ENCODE data around the gene PLA2G2C.

Gene PLA2G2C

DNA sequence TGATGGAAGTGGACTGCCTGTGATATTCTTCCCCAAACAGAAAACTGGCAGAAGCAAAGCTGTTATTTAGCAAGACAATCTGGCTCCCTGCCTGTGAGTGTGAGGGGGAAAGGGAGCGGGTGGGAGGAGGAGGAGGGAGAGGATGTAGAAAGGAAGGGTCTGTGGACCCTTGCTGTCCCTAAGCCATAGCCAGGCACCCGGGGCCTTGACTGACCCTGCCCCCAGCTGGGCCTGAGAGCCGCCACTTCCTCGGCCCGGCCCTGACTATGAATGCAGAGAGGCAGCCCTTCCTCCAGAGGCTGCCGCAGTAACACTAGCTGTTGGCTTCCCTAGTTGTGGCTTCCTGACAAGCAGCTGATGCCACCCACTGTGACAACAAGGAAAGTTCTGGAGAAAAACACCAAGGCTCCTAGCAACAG lies 33.3 kb downstream of the PLA2G2C start:
- no peak for DNase-seq (ENCODE audit: low read depth, low spot score)

DNA sequence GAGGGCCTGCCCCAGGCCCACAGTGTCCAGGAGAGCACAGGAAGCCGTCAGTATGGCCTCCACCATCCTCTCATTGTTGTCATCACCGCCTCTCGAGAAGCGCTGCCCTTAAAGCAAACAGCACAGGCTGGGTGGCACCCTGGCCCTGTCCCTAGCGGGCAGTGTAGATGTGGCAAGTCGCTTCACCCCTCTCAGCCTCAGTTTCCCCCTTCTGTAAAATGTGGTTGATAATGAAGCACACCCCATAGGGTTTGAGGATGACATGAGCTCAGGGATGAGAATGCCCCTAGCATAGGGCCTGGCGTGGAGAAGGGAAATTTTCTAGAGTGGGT lies 33.8 kb downstream of the PLA2G2C start:
- DNase-seq (ENCODE audit: low read depth, low spot score): no peak

DNA sequence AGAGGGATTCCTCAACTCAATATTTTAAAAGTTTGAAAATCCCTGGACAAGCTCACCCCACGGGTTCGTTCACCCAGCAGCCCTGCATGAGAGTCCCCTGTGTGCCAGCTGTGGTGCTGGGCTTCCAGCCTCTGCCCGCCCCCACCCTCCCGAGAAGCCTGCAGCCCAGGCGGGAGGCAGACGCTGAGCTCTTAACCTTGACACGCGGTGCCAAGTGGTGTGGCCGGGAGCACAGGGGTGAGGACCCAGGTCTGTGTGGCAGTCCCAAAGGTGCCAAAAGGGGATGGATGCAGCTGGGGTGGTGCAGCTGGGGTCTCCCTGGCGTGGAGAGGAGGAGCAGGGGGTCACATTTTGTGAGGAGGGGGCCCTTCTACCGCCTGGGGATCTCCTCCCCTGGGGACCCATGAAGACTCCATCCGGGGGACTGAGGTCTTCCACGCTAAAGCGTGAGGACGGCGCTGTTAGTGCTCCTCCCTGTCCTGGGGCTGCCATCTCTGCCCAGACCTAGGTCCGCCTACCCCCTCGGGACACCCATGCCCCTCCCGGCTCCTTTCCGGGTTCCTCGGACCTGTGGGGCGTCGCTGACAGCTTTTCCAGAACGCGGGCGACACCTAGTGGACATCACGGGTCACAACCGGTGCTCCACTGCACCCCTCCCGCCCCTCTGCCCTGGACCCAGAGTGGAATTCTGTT lies 34.3 kb downstream of the PLA2G2C start:
- DNase-seq (ENCODE audit: low read depth, low spot score): no peak

DNA sequence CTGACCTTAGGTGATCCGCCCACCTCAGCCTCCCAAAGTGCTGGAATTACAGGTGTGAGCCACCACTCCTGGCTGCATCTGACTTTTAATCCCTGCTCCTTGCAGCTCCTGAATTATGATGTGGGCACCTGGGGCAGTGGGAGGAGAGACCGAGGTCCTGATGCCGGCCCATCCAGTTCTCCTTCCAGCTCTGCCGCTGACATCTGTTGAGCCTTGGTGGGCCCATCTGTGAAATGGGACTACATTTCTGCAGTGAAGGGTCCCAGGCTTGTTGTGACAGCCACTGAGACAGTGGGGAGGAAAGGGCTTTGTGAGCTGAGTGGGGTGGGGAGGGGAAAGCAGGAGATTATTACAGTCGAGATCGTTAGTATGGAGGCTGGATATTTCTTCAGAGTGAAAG lies 35.3 kb downstream of the PLA2G2C start:
- DNase-seq (ENCODE audit: low read depth, low spot score): no peak

DNA sequence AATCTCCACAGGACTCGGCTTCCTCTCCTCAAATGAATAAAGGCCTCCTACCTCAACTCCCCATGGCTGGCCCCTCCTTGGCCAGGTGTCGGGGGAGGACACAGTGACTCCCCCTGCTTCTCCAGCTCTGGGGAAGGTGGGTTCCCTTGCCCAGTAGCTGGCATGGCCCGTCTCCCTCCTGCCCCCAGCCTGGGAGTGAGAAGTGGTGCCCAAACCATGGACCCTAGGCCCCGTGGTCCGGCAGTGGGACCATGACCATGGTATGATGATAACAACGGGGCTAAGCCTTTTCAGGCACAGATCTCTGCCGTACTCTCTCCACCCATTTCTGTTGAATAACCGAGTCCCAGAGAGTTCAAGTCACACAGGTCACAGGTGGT lies 36.0 kb downstream of the PLA2G2C start:
- DNase-seq (ENCODE audit: low read depth, low spot score): no peak

DNA sequence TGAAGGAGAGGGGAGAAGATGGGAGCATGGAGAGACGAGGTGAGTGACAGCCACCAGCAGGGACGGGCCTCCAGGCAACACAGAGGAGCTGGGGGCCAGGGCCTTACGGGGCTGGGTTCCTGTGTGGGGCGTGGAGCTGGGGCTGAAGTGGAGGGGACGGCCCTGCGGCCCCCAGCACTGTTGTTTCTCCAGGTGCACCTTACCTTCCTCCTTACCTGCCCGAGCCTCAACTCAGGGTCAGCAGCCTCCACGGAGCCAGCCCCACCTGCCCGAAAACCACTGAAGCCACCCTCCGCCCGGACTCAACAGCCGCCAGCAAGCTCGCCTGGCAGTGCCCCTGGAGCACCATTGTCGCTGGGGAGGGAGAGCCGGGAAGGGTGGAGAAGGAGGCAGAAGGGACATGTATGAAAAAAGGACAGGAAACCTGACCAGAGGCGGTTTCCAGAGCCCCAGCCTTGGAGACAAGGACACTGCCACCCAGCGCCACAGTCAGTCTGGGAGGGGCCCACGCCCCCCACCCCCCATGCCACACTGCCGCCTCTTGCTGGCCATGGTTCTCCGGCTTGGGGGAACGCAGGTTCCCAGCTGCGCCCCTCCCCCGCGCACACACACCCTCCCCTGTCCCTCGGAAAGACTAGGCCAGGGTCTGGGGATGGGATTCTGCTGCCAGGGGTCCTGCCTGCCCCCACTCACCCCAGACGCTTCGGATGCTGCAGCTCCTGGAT lies 36.6 kb downstream of the PLA2G2C start:
- DNase-seq (ENCODE audit: low read depth, low spot score): no peak

DNA sequence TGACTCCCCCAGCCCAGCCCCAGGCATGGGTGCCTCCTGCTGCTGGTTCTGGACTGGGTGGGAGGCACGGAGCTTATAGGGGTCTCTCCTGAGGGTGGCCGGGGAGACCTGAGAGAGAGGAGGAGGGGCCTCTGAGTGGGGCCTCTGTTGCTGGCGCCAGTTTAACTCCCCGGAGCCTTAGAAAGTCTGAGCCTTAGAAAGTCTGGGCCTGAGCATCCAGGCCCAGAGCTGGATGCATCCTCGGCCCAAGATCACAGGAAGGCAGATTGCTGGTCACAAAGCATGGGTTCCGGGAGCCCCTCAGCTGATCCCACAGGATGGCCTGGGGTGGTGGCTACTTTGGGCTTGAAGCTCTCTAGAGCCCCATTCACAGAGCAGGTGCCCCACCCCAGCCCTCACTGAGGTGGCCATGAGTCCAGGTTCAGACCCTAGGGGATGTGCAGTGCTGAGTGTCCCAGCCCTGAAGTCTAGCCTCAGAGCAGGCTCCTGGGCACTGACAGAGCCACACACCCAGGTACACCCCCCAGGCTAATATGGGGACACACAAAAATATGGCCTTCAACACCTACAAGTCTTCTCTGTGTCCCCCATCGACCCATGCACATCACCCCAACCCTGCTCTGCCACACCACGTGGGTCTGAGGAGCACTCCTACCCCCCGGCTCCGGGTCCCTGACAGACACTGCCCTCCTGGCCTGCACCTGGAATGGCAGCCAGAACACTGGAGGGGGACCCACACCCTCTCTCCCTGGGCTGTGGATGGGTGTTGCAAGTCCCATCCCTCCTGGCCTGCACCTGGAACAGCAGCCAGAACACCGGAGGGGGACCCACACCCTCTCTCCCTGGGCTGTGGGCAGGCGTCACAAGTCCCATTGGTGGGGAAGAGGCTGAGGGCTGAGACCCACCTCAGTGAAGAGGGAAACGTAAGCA lies 37.5 kb downstream of the PLA2G2C start:
- DNase-seq (ENCODE audit: low read depth, low spot score): no peak

DNA sequence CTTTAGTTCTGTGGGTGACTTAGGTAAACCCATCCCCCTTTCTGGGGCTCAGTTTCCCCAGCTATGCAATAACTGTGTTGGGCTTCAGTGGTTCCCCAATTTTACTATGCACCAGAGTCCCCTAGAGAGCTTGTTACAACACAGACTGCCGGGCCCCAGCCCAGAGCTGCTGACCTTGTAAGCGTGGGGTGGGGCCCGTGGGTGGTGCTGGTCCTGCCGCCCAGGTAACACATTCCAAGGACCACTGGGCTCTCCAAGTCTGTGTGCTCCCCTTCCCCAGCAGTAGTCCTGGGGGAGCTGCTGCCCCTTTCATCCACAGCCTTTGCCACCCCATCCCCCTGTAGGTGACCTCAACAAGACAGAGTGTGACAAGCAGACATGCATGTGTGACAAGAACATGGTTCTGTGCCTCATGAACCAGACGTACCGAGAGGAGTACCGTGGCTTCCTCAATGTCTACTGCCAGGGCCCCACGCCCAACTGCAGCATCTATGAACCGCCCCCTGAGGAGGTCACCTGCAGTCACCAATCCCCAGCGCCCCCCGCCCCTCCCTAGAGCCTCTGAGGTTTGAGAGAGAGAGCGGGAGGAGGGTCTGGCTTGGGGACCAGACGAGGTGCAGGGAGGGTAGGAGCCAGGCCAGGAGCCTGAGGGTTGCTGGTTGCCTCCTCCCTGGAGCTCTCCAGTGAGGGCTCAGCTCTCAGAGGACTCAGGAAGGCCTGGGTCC lies 38.3 kb downstream of the PLA2G2C start:
- no peak for DNase-seq (ENCODE audit: low read depth, low spot score)

DNA sequence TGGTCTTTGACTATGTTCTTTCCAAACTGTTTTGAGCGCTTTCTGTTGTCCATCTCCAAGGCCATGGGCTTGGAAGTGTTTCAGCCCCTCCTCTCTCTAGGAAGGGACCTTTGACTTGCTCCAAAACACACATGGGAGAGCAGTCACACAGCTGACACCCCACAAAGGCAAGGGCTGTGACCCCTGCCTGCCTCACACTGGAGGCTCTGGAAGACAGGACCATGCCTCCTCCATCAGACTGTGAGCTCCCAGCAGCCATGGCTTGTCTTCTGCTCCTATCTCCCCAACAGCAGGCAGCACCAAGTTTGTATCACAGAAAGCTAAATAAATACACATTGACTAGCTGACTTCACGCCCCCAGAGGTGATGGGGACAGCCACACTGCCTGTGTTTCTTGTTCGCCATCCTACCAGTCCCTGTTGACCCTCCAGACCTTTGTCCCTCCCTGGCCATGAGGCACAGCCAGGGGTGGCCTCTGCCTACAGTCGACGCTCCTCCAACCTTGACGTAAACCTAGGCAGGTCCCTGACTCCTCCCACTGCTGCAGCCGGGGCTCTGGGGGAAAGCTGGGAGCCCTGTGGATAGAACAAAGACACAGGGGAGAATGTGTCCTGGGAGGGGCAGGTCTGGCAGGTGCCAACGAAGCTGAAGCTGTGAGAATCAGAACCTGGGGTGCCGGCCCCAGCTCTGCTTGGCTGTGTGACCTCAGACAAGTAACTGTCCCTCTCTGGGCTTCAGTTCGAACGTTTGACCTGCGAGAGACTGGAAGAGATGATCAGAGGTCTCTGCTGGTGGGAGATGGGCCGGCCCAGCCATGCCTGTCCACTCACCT lies 42.4 kb downstream of the PLA2G2C start:
- no peak for DNase-seq (ENCODE audit: low read depth, low spot score)

DNA sequence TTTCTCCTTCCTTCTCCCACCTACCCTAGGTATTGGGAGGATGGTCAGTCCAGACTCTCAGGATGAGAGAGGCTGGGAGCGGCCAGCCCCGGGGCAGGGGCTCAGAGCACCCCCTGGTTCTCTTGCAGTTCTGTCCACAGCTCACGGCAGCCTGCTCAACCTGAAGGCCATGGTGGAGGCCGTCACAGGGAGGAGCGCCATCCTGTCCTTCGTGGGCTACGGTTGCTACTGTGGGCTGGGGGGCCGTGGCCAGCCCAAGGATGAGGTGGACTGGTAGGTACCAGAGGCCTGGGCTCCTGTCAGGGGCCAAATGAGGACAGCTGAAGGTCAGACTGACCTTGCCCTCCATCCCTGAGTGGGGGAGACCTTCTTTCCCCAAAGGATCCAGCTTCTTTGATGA lies 43.0 kb downstream of the PLA2G2C start:
- no peak for DNase-seq (ENCODE audit: low read depth, low spot score)

DNA sequence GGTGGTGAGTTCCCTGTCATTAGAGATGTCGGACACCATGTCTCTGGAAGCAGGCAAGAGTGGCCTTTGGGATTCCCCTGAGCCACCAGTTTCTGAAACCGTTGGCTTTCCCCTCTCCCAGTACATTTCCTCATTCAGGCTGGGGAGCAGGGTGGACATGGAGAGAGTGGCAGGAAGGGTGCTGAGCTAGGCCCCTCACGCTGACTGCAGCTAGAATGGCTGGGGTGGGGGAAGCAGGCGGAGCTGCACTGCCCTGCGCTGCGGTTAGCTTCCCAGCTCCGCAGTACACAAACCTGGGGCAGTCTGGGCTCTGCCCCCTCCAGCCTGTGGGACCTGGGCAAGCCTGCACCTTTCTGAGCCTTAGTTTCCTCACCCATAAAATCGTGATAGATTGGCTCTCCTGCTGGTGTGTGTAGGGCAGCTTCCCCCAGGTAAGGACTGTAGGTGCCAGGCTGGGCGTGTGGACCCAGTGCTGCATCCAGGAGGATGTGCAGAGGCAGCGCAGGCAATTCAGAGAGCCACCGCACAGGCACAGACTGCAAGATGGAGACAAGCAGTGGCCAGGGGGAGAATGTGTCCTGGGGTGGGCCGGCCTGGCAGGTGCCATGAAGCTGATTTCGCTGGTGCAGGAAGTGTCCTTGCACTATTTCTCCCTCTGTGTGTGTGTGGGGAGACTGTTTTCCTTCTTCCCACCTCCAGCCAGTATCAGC lies 44.2 kb downstream of the PLA2G2C start:
- no peak for DNase-seq (ENCODE audit: low read depth, low spot score)

DNA sequence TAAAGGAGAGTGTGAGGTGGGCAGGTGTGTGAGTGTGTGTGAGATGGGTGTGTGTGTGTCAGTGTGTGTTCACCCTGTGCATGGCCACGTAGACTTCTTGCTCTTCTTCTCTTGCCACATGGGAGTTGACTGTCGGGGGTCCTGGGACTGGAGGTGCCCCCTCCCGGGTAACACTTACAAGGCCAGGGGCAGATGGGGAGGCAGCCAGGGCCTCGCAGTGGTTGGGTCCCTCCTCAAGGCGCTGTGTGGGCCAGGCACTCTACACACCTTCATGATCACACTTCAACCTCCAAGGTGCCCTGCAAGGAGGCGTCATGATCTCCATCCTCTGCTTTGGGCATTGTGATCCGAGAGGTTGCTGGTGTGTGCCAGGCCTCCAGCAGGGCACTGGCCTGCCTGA lies 44.9 kb downstream of the PLA2G2C start:
- DNase-seq (ENCODE audit: low read depth, low spot score): no peak

DNA sequence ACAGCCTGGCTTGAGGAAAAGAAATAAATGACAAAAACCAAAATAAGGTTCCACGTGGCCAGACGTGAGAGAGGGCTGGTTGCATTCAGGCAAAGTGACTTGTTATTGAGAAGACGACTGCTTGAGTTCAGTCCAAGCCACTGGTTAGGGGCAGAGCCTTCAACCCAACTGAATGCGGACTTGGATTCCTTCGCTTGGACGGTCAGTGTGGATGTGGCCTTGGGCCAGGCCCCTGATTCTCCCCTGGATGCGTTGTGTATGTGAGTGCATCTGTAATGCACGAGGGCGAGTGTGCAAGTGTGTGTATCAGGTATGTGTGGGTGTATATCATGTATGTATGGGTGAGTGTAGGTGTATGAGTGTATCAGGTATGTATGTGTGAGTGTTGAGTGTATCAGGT lies 45.3 kb downstream of the PLA2G2C start:
- DNase-seq (ENCODE audit: low read depth, low spot score): no peak

DNA sequence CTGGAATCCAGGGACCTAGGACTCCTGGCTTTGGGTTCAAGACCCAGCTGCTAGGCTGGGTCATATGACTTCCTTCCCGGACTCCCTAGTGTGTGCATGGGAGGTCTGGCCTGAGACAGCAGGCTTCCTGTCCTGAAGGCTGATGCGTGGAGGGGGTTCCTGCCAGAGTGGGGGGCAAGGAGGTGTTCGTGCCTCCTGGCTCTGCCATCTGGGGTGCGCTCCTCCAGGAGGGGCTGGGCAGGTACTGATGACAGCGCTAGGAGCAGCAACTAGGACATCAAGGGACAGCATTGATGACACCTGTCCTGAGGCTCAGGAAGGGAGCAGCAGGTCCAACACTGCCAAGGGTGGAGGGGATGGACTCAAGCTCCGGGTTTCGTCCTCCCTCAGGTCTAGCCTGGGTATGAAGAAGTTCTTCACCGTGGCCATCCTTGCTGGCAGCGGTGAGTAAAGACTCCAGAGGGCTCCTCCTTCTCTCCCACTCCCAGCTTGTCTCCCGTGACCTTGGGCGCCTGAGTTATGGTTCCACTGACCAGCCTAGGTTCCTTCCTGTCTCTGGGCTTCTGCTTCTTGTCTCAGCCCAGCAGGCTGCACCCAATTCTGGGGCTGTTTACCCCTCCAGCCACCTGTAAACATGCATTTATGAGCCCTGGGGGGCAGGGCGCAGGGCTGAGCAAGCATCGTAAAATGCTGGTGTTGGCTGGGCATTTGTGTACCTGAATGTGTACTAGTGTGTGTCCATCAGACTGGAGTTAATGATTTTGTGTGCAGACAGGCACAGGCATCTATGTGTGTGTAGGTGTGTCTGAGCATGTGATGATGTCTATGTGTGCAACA lies 46.3 kb downstream of the PLA2G2C start:
- no peak for DNase-seq (ENCODE audit: low read depth, low spot score)

DNA sequence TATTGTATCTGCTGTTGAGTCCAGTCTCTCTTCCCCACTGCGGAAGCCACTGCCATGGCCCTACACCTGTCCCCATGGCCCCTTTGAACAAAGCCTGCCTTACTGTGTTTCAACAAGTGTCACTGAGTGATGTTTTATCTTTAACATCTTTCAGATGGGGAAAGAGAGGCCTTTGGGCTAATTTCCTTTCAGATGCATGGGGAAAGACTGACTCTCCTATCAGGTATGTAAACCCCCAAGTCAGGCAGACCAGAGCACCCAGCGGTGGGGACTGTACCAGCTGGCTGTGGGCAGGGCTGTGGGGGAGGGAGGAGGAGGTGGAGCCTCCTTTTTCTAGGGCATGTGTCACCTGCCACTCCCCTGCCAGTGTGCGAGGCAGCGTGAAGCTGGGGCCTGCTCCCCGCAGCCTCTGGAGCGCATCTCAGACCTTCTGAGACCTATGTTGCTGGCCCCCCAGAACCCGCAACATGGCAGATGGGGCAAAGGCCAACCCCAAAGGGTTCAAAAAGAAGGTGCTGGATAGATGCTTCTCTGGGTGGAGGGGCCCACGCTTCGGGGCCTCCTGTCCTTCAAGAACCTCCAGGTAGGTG lies 47.3 kb downstream of the PLA2G2C start, which contains the start of gene PLA2G2F:
Gene PLA2G2F, plus strand, starts transcription at position 363 of the 590 bp plus-strand sequence. Its CDS starts 105 bp downstream, at position 468.
- no peak for DNase-seq (ENCODE audit: low read depth, low spot score)

DNA sequence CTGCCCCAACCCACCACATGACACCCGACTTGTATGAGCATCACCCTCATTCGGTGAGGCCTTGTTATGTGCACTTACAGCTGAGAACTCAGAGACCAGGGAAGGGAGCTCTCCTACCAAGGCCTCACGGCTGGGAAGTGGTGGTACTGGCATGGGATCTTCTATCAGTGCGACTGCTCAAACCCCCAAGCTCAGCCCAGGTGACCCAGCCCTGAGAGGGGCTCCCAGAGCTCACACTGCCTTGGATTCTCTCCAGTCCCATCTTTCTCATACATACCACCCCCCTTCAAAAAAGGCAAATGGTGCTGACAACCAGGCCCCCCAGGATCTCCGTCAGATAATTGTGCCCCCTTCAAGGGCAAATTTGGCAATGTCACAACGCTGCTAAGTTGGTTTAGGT lies 48.0 kb downstream of the PLA2G2C start:
- DNase-seq (ENCODE audit: low read depth, low spot score): no peak

DNA sequence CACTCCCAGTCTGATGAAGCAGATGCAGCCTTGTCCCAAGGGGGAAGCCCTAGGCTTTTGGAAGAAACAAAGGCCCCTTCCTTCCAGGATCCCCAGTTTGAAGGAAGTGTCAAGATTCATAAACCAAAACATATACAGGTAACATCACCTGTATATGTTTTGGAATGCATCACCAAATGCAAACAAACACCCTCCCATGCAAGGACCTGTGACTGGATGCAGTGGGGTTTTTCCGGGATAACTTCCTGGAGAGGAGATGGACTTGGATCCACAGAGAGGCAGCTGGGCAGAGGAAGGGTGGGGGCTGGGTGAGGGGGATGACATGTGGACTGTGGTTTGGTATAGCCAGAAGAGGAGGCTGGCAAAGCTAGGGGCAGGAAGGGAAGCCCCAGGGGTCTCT lies 48.7 kb downstream of the PLA2G2C start:
- DNase-seq (ENCODE audit: low read depth, low spot score): no peak

DNA sequence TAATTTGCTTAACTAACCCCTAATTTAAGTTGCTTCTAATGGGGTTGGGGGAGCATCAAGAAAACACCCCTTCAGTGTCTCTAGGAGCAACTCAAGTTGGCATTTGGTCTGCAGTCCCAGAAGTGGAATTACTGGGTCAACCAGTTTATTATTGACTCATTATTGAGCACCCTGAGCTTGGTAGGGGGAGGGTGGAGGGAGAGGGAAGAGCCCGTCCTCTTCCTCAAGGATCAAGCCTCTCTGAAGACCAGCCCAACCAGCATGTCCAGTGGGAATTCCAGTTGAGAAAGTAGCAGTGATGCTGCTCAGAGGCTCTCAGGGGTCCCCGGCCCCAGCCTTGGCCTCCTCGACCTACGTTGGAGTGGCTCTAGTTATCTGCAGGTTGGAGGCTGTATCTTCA lies 49.3 kb downstream of the PLA2G2C start:
- no peak for DNase-seq (ENCODE audit: low read depth, low spot score)

DNA sequence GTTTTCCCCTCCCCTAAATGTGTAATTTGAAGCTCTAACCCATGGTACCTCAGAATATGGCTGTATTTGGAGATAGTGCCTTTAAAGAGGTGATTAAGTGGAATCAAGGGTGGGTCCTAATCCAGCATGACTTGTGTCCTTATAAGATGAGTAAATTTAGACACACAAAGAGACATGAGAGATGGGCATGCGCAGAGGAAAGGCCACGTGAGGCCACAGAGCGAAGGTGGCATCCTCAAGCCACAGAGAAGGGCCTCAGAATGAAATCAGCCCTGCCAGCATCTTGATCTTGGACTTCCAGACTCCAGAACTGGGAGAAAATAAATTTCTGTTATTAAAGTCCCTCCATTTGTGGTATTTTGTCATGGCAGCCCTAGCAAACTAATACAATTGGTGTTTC lies 50.1 kb downstream of the PLA2G2C start:
- DNase-seq (ENCODE audit: low read depth, low spot score): no peak
